HEK293 (cell line): ENCODE measurements around the gene MT1F.

Experiments
- CTCF ChIA-PET: fragments of 350-600 bp; formaldehyde crosslinking; extraction: SDS; loops from one replicate; lab custom pipeline; 2021; ENCODE audit warnings: antibody characterized with exemption; lab: Yijun Ruan, JAX
- POLR2A ChIA-PET: fragments of 300-600 bp; formaldehyde crosslinking; extraction: SDS; loops from one replicate; lab custom pipeline; 2020; ENCODE audit warnings: antibody characterized with exemption, inconsistent platforms; lab: Yijun Ruan, JAX
- H3K27ac ChIP-seq: fragments of 200-500 bp; sonication (Bioruptor generic); 2 replicates; pipeline ENCODE4 v1.5.1; 2014; ENCODE audit warnings: low read depth, low read length, control low read depth, inconsistent platforms; ENCODE audit errors: extremely low read depth
- H3K36me3 ChIP-seq, 2 experiments: fragments of 200-500 bp in 1 of 2; sonication (Bioruptor generic) in 1 of 2; 1 replicate in 1 of 2; 2 replicates in 1 of 2; pipeline ENCODE4 v1.5.1; 2014 to 2017; ENCODE audit warnings: inconsistent platforms in 2 of 2, low read length in 2 of 2; ENCODE audit not compliant: control insufficient read depth in 2 of 2, insufficient read depth in 1 of 2
- H3K4me1 ChIP-seq: fragments of 200-500 bp; sonication (Bioruptor generic); 2 replicates; pipeline ENCODE4 v1.5.1; 2014; ENCODE audit warnings: mild to moderate bottlenecking, low read length, inconsistent platforms; ENCODE audit not compliant: control insufficient read depth, insufficient read depth
- H3K4me3 ChIP-seq: 2 replicates; pipeline ENCODE4 v1.5.1; 2011; ENCODE audit warnings: low read depth, mild to moderate bottlenecking, control low read depth, low read length, moderate library complexity
- H3K9me3 ChIP-seq: fragments of 200-500 bp; sonication (Bioruptor generic); 2 replicates; pipeline ENCODE4 v1.5.1; 2014; ENCODE audit warnings: low read depth, low read length, inconsistent platforms; ENCODE audit not compliant: control insufficient read depth, insufficient read depth
- GFI1B ChIP-seq: fragments of 450-650 bp; formaldehyde crosslinking; IDR thresholded peaks from 2 replicates; pipeline ENCODE4 v1.5.1; 2016; ENCODE audit warnings: missing biosample characterization, missing genetic modification characterization
- GLI2 ChIP-seq: fragments of 450-650 bp; formaldehyde crosslinking; IDR thresholded peaks from 2 replicates; pipeline ENCODE4; 2017; ENCODE audit warnings: missing biosample characterization, missing genetic modification characterization, low read depth, borderline replicate concordance
- KLF9 ChIP-seq: fragments of 450-650 bp; formaldehyde crosslinking; IDR thresholded peaks from 2 replicates; pipeline ENCODE4 v1.5.1; 2016; ENCODE audit warnings: missing biosample characterization, missing genetic modification characterization, low read depth
- SALL2 ChIP-seq: fragments of 450-650 bp; formaldehyde crosslinking; IDR thresholded peaks from 2 replicates; pipeline ENCODE4 v1.5.0; 2017; ENCODE audit warnings: missing biosample characterization, mild to moderate bottlenecking, missing genetic modification characterization, borderline replicate concordance
- SETDB1 ChIP-seq: IDR thresholded peaks from one replicate; pipeline ENCODE4 v1.6.1; 2017; ENCODE audit warnings: mild to moderate bottlenecking, low read length, moderate library complexity, mixed read lengths; ENCODE audit not compliant: insufficient read length
- SP2 ChIP-seq: fragments of 450-650 bp; formaldehyde crosslinking; IDR thresholded peaks from 2 replicates; pipeline ENCODE4 v1.5.1; 2016; ENCODE audit warnings: missing biosample characterization, missing genetic modification characterization
- TRIM28 ChIP-seq: IDR thresholded peaks from 2 replicates; pipeline ENCODE4 v1.6.1; 2011; ENCODE audit warnings: low read length, control low read depth, borderline replicate concordance
- ZBTB48 ChIP-seq: fragments of 450-650 bp; formaldehyde crosslinking; IDR thresholded peaks from 2 replicates; pipeline ENCODE4 v1.5.1; 2016; ENCODE audit warnings: missing biosample characterization, missing genetic modification characterization
- ZBTB6 ChIP-seq: fragments of 450-650 bp; formaldehyde crosslinking; IDR thresholded peaks from 2 replicates; pipeline ENCODE4 v1.5.1; 2017; ENCODE audit warnings: missing biosample characterization, missing genetic modification characterization
- ZNF133 ChIP-seq: fragments of 450-650 bp; formaldehyde crosslinking; IDR thresholded peaks from 2 replicates; pipeline ENCODE4 v1.5.1; 2016; ENCODE audit warnings: missing biosample characterization, missing genetic modification characterization
- ZNF148 ChIP-seq: fragments of 450-650 bp; formaldehyde crosslinking; IDR thresholded peaks from 2 replicates; pipeline ENCODE4 v1.5.0; 2017; ENCODE audit warnings: missing biosample characterization, missing genetic modification characterization, borderline replicate concordance
- ZNF341 ChIP-seq: fragments of 450-650 bp; formaldehyde crosslinking; IDR thresholded peaks from 2 replicates; pipeline ENCODE4; 2016; ENCODE audit warnings: low read depth, missing biosample characterization, missing genetic modification characterization
- ZNF354C ChIP-seq: fragments of 450-650 bp; formaldehyde crosslinking; IDR thresholded peaks from 2 replicates; pipeline ENCODE4 v1.5.1; 2016; ENCODE audit warnings: missing biosample characterization, missing genetic modification characterization, low read depth, borderline replicate concordance
- ZNF488 ChIP-seq: fragments of 450-650 bp; formaldehyde crosslinking; IDR thresholded peaks from 2 replicates; pipeline ENCODE4 v1.5.1; 2016; ENCODE audit warnings: missing biosample characterization, missing genetic modification characterization
- ZNF558 ChIP-seq: fragments of 450-650 bp; formaldehyde crosslinking; IDR thresholded peaks from 2 replicates; pipeline ENCODE4 v1.5.1; 2016; ENCODE audit warnings: missing biosample characterization, missing genetic modification characterization
- ZNF645 ChIP-seq: fragments of 450-650 bp; formaldehyde crosslinking; IDR thresholded peaks from 2 replicates; pipeline ENCODE4; 2016; ENCODE audit warnings: missing biosample characterization, missing genetic modification characterization
- ZNF704 ChIP-seq: fragments of 450-650 bp; formaldehyde crosslinking; IDR thresholded peaks from 2 replicates; pipeline ENCODE4 v1.5.1; 2016; ENCODE audit warnings: missing biosample characterization, missing genetic modification characterization
- ZNF776 ChIP-seq: fragments of 450-650 bp; formaldehyde crosslinking; IDR thresholded peaks from 2 replicates; pipeline ENCODE4 v1.5.0; 2017; ENCODE audit warnings: missing biosample characterization, missing genetic modification characterization, borderline replicate concordance
- ZNF777 ChIP-seq: fragments of 450-650 bp; formaldehyde crosslinking; IDR thresholded peaks from 2 replicates; pipeline ENCODE4 v1.5.1; 2017; ENCODE audit warnings: missing biosample characterization, missing genetic modification characterization, borderline replicate concordance
- ZNF837 ChIP-seq: fragments of 450-650 bp; formaldehyde crosslinking; IDR thresholded peaks from 2 replicates; pipeline ENCODE4 v1.5.1; 2016; ENCODE audit warnings: missing biosample characterization, missing genetic modification characterization
- ZSCAN23 ChIP-seq: fragments of 450-650 bp; formaldehyde crosslinking; IDR thresholded peaks from 2 replicates; pipeline ENCODE4 v1.5.1; 2016; ENCODE audit warnings: missing biosample characterization, missing genetic modification characterization

Gene MT1F

GRCh38 chr16:56684926-56685590 is 27.3 kb downstream of the MT1F start:
- no peak overlapping the region for H3K27ac ChIP-seq
- no peak overlapping the region for H3K4me3 ChIP-seq
- TF ChIP-seq TRIM28, result no peak
- TF ChIP-seq ZNF837 (tag by site-specific recombination), result no peak
- TF ChIP-seq ZBTB6 (tag by site-specific recombination), result no peak
- no peak for TF ChIP-seq ZNF354C (tag by site-specific recombination)
- TF ChIP-seq ZNF704 (tag by site-specific recombination), result no peak
- no peak for TF ChIP-seq ZNF777 (tag by site-specific recombination)
- no peak for TF ChIP-seq ZNF776 (tag by site-specific recombination)
- TF ChIP-seq ZNF558, result no peak
- TF ChIP-seq ZNF148 (tag by site-specific recombination), result no peak
- no peak for TF ChIP-seq GLI2
- no peak for TF ChIP-seq ZBTB48 (tag by site-specific recombination)
- TF ChIP-seq SP2 (tag by site-specific recombination), result no peak
- no peak for TF ChIP-seq GFI1B (tag by site-specific recombination)
- no peak for TF ChIP-seq ZNF341 (tag by site-specific recombination)
- TF ChIP-seq KLF9 (tag by site-specific recombination), result no peak
- TF ChIP-seq ZNF645 (tag by site-specific recombination), result no peak
- TF ChIP-seq, all 188 proteins: peak for 0
- Histone ChIP-seq H3K36me3 (no peaks in the 10 kb centered on the region), H3K9me3 (no peaks in the 10 kb centered on the region), H3K4me1 (peaks cover 3% of the 10 kb centered on the region)
- CTCF ChIA-PET, result interaction anchor here (1.3 to 2.7 kb wide), 2 partner anchors 11 to 16 kb away, joined by 6 to 12 read pairs; no protein-coding TSS in a partner anchor
- POLR2A ChIA-PET, result no interaction called here

- CTCF ChIA-PET, result interaction anchor here (0.9 kb wide), 1 partner anchor 15 kb away, joined by 3 read pairs; no protein-coding TSS in a partner anchor
Observed at GRCh38 chr16:56686758-56687157, 29.0 kb downstream of the MT1F start.

More at GRCh38 chr16:56686758-56687157, 29.0 kb downstream of the MT1F start:
- TF ChIP-seq ZSCAN23 (no peak), SETDB1 (peak; percentile 18), ZNF488 (tag by site-specific recombination) (no peak), ZNF133 (tag by site-specific recombination) (peak; percentile 96), SALL2 (no peak)
- TF ChIP-seq, all 188 proteins: peak for 2
- Histone ChIP-seq H3K27ac (no peak overlapping the region), H3K9me3 (no peaks in the 10 kb centered on the region), H3K4me3 (no peak overlapping the region), H3K4me1 (peaks cover 3% of the 10 kb centered on the region), H3K36me3 (no peaks in the 10 kb centered on the region)
- POLR2A ChIA-PET, result no interaction called here
